ENCODE results near the gene TMEM209.

TMEM209 gene

DNA sequence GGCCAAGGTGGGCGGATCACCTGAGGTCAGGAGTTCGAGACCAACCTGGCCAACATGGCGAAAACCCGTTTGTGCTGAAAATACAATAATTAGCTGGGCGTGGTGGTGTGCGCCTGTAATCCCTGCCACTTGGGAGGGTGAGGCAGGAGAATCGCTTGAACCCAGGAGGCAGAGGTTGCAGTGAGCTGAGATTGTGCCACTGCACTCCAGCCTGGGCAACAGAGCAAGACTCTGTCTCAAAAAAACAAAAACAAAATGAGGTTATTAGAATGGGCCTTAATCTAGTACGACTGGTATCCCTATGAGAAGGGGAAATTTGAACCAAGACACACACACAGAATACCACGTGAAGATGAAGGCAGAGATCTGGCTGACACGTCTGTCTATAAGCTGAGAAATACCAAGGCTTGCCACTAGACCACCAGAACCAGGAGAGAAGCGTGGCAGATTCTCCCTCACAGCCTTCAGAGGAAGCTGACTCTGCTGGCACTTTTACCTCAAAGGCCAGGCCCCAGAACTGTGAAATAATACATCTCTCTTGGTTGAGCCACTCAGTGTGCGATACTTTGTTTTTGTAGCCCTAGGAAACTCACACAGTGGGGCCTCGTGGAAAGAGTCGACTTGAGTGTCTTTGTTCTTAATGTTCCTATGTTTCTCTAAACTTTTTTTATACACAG is 59.6 kb downstream of the TMEM209 start:
- no peak overlapping the region for H3K4me2 ChIP-seq (ENCODE audit: low read length)
- peaks cover 25% of the 10 kb centered on the region for H3F3A ChIP-seq (ENCODE audit: control insufficient read depth, insufficient read depth)
- peaks cover 35% of the 10 kb centered on the region for H3K27me3 ChIP-seq (ENCODE audit: control insufficient read depth, low read length)
- H3K9me2 ChIP-seq (replicated peaks; ENCODE audit: control insufficient read depth, low read length): no peaks in the 10 kb centered on the region
- H3K4me3 ChIP-seq (ENCODE audit: low read length): no peak overlapping the region
- H3K36me3 ChIP-seq (ENCODE audit: control insufficient read depth, low read length): no peaks in the 10 kb centered on the region
- H4K20me1 ChIP-seq (ENCODE audit: control insufficient read depth, insufficient read depth, low read depth, low read length): no peaks in the 10 kb centered on the region
- no peaks in the 10 kb centered on the region for H3K9me3 ChIP-seq (ENCODE audit: control insufficient read depth, insufficient read depth, low read length)
- no peaks in the 10 kb centered on the region for H3K79me2 ChIP-seq (ENCODE audit: control insufficient read depth, low read length)
- H3K27ac ChIP-seq (ENCODE audit: low read depth, low read length): no peak overlapping the region
- peaks cover 53% of the 10 kb centered on the region for H3K4me1 ChIP-seq (ENCODE audit: control insufficient read depth, low read length)
- no peak for TF ChIP-seq EZH2phosphoT487 (IDR thresholded peaks at IDR 0.05; ENCODE audit: borderline replicate concordance, low read length)
- TF ChIP-seq, protein P1, sequence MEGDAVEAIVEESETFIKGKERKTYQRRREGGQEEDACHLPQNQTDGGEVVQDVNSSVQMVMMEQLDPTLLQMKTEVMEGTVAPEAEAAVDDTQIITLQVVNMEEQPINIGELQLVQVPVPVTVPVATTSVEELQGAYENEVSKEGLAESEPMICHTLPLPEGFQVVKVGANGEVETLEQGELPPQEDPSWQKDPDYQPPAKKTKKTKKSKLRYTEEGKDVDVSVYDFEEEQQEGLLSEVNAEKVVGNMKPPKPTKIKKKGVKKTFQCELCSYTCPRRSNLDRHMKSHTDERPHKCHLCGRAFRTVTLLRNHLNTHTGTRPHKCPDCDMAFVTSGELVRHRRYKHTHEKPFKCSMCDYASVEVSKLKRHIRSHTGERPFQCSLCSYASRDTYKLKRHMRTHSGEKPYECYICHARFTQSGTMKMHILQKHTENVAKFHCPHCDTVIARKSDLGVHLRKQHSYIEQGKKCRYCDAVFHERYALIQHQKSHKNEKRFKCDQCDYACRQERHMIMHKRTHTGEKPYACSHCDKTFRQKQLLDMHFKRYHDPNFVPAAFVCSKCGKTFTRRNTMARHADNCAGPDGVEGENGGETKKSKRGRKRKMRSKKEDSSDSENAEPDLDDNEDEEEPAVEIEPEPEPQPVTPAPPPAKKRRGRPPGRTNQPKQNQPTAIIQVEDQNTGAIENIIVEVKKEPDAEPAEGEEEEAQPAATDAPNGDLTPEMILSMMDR (IDR thresholded peaks at IDR 0.05; ENCODE audit: low read depth, low read length, poor library complexity, severe bottlenecking): no peak

DNA sequence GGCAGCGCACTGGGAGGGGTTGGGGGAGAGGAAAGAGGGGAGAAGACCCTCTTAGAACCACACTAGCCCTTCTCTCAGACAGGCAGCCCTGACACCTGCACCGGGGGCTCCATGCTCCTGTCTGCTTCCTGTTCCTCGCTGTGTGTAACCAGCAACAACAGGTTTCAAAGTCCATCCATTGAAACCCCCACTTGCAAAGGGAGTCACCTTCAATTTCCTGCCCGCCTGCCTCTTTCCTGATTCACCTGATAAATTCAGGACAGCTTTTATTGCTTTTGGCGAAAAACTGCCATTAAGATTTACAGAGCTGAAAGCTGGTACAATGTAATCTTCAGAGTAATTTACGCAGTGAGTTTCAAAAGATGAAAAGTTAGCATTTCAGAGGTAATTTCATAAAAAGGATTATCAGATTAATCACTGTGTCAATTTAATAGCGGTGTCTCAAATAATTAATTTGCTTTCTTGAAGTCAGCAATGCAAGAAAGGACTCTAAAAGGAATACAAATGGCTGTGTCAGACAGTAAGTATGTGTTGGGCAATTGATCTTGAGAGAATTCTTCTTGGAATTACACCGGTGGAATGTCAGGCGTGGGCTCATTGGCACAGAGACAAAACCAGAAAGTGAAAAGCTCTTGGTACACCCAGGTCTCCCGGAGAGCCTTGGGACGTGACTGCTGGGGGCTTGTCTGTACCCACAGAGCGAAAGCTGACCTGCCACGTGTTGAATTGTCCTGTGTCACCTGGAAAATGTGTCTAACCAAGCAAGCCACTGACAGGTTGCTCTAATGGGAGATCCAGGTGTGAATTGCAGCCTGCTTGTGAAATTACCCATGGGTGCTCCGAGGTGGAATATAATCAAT is 60.7 kb downstream of the TMEM209 start:
- H3K4me1 ChIP-seq (ENCODE audit: control insufficient read depth, low read length): peaks cover 43% of the 10 kb centered on the region
- no peak overlapping the region for H3K27ac ChIP-seq (ENCODE audit: low read depth, low read length)
- no peak overlapping the region for H3K4me2 ChIP-seq (ENCODE audit: low read length)
- H3K4me3 ChIP-seq (ENCODE audit: low read length): no peak overlapping the region
- peaks cover 35% of the 10 kb centered on the region for H3K27me3 ChIP-seq (ENCODE audit: control insufficient read depth, low read length)
- no peaks in the 10 kb centered on the region for H4K20me1 ChIP-seq (ENCODE audit: control insufficient read depth, insufficient read depth, low read depth, low read length)
- peaks cover 21% of the 10 kb centered on the region for H3F3A ChIP-seq (ENCODE audit: control insufficient read depth, insufficient read depth)
- no peaks in the 10 kb centered on the region for H3K36me3 ChIP-seq (ENCODE audit: control insufficient read depth, low read length)
- H3K9me3 ChIP-seq (ENCODE audit: control insufficient read depth, insufficient read depth, low read length): no peaks in the 10 kb centered on the region
- no peaks in the 10 kb centered on the region for H3K9me2 ChIP-seq (replicated peaks; ENCODE audit: control insufficient read depth, low read length)
- no peaks in the 10 kb centered on the region for H3K79me2 ChIP-seq (ENCODE audit: control insufficient read depth, low read length)
- TF ChIP-seq, protein P1 (IDR thresholded peaks at IDR 0.05; ENCODE audit: low read depth, low read length, poor library complexity, severe bottlenecking): no peak
- TF ChIP-seq EZH2phosphoT487 (IDR thresholded peaks at IDR 0.05; ENCODE audit: borderline replicate concordance, low read length): no peak

DNA sequence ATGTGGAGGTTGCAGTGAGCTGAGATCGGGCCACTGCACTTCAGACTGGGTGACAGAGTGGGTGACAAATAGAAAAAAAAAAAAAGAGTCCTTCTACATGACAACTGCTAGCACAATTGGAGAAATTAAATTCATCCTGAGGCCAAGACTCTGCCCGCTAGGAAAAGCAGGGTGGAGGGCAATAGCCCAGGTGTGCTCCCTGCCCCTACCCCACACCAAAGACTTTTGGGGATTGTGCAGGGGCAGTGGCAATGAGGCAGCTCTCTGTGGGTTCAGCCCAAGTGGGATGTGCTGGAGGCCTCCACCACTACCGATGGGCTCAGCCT is 61.3 kb downstream of the TMEM209 start:
- no peak overlapping the region for H3K4me3 ChIP-seq (ENCODE audit: low read length)
- peaks cover 37% of the 10 kb centered on the region for H3K4me1 ChIP-seq (ENCODE audit: control insufficient read depth, low read length)
- no peaks in the 10 kb centered on the region for H4K20me1 ChIP-seq (ENCODE audit: control insufficient read depth, insufficient read depth, low read depth, low read length)
- H3K79me2 ChIP-seq (ENCODE audit: control insufficient read depth, low read length): no peaks in the 10 kb centered on the region
- no peaks in the 10 kb centered on the region for H3K9me2 ChIP-seq (replicated peaks; ENCODE audit: control insufficient read depth, low read length)
- no peaks in the 10 kb centered on the region for H3K9me3 ChIP-seq (ENCODE audit: control insufficient read depth, insufficient read depth, low read length)
- H3K27ac ChIP-seq (ENCODE audit: low read depth, low read length): no peak overlapping the region
- H3F3A ChIP-seq (ENCODE audit: control insufficient read depth, insufficient read depth): peaks cover 17% of the 10 kb centered on the region
- H3K27me3 ChIP-seq (ENCODE audit: control insufficient read depth, low read length): peaks cover 30% of the 10 kb centered on the region
- H3K36me3 ChIP-seq (ENCODE audit: control insufficient read depth, low read length): no peaks in the 10 kb centered on the region
- TF ChIP-seq, protein P1 (IDR thresholded peaks at IDR 0.05; ENCODE audit: low read depth, low read length, poor library complexity, severe bottlenecking): no peak
- no peak for TF ChIP-seq EZH2phosphoT487 (IDR thresholded peaks at IDR 0.05; ENCODE audit: borderline replicate concordance, low read length)
- H3K4me2 ChIP-seq (ENCODE audit: low read length): no peak overlapping the region
